NCI-H345 (cell line): ENCODE data around the gene PTPN20.
"Not testable (repeated sequence)": the region's sequence is repeated elsewhere in the genome, so short reads cannot be mapped to it uniquely, and the experiment has no call there.

Experiments
- DNase-seq: peaks from one replicate; lab custom pipeline; 2025; lab: John Stamatoyannopoulos, UW

The PTPN20 gene

DNA sequence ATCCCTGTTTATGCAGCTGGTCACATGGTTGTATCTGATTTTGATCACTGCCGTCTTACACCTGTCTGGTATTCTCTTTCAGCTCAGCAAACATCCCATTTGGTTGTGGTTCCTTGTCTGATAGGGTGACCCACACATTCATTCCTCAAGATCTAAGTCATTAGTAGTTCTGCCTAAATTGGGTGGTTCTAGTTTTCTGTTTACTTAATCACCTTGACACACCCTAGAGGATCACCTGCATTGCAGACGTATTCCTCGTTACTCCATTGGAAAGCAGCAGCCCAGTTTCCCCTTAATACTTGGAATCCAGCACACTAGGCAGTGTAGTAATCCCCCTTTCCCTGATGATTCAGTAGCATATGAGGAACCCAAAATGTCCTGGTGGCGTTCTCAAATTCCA lies 41.3 kb downstream of the PTPN20 start:
- DNase-seq: not testable (repeated sequence)

DNA sequence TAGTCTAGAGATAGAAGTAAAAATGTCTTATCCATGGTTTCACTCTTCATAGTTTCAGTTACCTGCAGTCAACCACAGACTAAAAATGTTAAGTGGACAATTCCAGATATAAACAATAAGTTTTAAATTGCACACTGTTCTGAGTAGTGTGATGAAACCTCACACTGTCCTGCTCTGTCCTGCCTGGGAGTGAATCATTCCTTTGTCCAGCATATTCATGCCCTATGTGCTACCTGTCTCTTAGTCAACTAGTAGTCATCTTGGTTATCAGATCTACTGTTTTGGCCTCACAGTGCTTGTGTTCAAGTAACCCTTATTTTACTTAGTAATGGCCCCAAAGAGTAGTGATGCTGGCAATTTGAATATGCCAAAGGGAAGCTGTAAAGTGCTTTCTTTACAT lies 49.5 kb downstream of the PTPN20 start:
- DNase-seq: not testable (repeated sequence)

DNA sequence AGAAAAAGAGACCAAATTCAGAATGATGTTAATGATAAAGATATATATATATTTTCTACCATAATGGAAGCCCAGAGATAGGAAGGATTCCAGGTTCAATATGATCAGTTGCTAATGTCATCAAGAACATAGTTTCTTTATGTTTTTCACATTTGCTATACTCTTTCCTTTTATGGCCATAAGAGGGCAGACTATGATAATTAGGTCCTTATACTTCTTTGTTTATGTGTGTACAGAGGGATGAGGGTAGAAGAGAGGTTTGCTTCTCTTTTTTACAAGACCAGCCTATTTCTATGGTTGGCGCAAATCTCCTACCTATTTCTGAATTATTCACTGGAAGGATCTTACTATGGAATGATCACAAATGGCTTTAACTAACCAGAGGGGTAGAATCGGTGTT lies 52.1 kb downstream of the PTPN20 start:
- not testable (repeated sequence) for DNase-seq

DNA sequence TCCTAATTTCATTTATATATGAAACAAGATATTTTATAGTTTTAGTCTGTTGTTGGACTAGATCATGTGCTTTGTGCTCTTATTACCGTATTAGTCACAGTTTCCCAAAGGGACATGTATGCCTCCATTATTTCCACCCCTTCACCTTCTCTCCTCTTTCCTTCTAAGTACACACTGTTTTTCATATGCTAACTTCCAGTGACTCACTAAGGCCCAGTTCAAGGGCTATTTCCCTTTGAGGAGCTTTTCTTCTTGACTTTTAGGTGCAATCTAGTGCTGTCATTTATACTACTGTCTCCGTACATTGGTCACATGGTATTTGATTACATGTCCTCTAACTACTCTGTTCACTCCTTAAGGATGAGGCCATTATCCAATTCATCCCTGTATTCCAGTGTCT lies 55.8 kb downstream of the PTPN20 start:
- DNase-seq: not testable (repeated sequence)

DNA sequence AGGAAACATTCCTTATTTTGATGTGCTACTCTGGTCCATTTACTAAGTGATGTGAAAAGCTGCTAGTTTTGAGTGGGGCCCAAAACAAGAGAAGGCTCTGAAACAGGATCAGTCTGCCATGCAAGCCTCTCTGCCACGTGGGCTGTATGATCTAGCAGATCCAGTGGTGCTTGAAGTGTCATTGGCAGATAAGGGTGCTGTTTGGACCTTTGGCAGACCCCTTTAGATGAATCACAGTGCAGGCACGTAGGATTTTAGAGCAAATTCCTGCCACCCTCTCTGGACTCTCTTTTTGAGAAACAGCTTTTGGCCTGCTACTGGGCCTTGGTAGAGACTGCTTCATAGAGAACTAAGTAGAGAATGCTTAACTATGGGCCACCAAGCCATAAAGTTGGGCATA lies 69.0 kb downstream of the PTPN20 start:
- DNase-seq: not testable (repeated sequence)

DNA sequence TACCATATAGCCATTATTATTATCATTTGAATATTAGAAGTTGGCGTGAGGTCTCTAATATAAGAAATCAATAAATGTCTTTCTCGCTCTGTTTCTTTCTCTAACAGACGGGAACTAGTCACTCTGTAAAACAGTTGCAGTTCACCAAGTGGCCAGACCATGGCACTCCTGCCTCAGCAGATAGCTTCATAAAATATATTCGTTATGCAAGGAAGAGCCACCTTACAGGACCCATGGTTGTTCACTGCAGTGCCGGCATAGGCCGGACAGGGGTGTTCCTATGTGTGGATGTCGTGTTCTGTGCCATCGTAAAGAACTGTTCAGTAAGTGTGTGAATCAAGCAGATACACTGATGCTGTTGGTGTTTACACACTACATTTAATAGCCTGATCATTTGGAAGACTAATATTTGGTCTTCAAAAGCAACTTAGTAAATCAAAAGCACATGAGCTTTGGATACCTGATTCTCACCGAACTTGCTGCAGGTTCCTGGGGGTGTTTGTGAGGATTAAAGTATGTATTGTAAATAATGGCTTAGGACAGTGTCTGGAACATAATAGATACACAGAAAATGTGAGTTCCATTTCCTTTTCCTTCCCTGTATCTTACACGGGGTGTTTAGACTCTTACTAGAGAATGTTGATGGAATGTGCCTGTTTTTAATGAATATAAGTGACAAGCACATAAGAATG lies 76.2 kb downstream of the PTPN20 start:
- not testable (repeated sequence) for DNase-seq

DNA sequence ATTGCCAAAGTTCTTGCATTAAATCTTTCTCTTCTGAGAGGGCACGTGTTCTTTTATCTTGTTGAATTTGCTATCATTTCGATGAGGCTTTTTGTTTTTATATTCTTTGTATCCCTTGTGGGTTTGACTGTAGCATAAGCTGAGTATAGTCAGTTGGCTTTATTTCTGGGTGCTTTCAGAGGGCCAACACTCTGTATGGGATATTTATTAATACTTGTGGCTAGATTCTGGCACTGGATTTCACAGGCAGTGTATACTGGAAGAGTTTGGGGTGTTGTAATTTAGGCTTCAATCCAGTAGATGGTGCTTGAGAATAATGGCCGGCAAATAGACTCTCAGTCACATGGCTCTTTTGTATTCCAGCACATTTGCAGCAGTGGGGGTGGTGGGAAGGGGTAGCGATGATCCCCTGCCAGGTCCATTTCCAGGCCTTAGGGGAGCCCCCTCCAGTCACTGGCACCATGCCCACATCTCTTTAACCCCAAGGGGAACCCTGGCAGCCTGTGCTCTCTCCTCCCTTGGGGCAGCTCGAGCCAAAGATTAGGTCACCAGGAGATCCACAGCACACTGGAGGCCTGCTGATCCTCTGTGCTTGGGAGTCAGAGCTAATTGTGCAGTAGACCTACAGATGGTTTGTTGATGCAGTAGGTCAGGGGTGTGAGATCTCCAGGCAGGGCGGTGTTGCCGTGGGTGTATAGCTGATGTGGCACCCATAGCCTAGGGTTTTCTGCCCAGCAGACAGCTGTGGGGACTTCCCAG lies 81.8 kb downstream of the PTPN20 start:
- no peak for DNase-seq

DNA sequence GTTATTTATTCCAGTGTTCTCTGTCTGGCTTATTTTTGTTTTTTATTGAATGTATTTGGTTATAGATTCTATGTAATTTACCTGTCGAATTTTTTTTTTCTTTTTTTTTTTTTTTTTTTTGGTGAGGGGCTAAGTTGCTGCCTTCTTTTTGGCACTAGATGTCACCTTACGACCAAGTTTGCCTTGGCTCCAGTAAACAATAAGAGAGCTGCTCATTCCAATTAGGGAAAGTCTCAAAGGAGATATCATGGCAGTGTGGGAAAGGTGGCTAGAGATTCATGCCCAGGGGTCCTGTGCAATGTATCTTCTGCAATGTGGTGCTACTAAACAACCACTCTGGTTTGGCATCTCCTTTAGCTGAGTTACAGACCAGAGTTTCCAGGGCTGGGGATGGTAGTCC lies 84.0 kb downstream of the PTPN20 start:
- no peak for DNase-seq

DNA sequence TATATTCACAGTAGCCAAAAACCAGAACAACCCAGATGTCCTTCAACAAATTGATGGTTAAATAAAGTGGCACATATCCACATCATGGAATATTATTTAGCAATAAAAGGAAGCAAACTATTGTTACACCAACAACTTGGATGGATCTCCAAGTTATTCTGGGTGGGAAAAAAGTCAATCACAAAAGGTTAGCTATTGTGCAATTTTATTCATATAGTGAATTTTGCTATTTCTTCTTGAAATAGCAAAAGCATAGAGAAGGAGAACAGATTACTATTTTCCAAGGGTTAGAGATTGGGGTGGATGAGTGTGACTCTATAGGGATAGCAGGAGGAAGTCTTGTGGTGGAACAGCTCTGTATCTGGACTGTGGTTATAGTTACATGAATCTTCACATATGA lies 87.0 kb downstream of the PTPN20 start:
- DNase-seq: no peak

DNA sequence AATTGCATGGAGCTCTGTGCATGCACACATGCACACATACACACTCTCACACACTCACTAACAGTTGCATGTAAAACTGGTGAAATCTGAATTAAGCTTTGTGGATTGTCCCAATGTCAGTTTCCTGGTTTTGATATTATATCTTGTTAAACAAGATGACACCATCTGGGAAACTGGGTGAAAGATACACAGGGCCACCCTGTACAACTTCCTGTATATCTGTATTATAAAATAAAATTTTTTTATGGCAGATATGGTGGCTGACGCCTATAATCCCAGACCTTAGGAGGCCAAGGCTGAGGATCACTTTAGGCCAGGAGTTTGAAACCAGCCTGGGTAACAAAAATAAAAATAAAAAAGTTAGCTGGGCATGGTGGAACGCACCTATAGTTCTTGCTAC lies 87.4 kb downstream of the PTPN20 start:
- no peak for DNase-seq

DNA sequence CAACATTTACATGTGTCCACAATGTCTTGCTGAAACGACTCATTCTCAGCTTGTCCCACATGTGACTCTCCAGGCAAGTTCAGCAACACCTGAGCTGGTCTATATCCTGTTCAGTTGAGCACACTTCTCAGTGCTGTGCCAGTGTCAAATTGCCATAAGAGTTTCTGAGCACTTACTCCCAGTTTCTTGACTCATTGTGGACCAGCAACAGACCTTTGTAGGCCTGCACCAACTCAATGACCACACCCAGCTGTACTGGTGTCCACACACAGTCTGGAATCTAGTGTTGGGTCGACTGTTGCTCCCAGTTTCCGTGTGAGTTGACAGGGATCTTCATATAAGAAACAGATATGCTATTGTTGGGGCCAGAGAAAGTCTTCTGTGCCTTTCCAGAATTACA lies 88.0 kb downstream of the PTPN20 start:
- DNase-seq: no peak

DNA sequence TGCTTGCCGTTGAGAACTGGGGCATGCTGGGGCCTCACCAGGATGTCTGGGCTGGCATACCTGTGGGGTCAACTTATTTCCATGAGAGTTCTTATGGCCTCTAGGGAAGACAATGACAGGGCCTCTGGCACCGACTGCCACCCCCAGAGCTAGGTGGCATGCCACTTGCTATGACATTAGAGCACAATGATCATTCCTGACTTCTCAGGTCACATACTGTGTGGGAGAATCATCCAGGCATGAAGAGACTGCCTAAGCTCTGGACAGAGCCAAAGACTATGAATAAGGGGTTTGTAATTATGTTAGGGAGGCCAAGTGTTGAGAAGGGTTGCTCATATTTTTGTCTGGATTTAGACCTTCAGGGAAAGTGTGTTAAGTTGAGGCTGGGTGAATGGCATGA lies 97.5 kb downstream of the PTPN20 start:
- DNase-seq: no peak

DNA sequence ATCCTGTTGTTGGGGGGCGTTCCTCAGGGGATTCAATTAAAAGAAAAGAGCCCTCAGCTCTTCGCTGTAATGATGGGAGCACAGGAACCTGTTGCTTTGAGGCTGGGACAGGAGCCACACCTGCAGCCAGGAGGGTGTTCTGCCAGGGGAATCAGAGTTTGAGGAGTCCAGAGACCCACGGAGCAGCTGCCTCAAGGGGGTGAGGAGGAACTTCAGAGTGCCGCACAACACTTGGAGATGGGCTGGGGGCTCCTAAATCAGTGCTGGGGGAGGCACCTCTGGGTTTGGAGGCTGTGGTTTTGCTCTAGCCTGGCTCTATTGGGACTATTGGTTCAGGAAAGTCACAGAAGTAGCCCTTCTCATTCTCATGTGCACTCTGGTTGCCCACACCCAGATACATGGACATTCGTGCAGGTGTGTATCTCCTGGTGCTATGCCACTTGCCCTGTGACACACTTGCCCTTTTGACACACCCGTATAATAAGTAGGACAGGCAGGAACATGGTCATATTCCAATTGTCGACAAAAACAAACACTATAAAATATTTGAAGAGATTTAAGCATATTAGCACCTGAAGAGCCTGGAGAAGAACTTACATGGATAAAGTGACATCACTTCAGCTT lies 98.1 kb downstream of the PTPN20 start:
- no peak for DNase-seq

DNA sequence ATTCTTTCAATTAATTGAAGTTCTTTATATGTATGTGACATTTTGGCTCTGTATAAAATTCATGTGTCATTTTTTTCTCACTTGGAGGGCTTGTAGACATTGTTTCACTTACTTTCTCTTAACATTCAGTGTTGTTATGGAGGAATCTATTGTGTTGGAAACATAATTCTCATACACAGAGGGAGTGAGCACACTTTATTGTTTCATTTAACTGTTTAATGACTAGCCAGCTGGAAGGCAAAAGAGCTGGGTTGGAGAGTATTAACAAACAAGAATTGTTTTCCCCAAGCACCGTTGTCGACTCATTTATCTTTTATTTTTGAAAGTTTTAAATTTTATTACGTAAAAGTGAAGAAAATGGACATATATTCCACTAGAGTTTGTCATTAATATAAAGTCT lies 98.8 kb downstream of the PTPN20 start:
- no peak for DNase-seq

DNA sequence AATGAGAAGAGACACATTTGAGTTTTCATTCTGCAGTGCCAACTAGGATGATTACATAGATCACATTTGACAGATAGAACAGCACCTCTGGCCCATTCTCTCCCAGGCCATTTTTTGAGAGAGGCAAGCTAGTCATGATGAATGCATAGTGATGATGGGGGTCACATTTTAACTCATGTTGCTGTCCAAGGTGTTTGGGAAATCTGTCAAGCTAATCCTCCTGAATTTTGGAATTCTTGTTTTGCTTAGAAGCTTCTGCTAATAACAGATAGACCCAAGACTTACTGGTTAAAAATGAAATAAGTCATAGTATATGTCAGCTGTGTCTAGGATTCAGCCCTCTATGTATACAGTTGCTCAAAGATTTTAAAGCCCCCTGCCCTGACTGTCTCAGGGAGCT lies 101.0 kb downstream of the PTPN20 start:
- no peak for DNase-seq

DNA sequence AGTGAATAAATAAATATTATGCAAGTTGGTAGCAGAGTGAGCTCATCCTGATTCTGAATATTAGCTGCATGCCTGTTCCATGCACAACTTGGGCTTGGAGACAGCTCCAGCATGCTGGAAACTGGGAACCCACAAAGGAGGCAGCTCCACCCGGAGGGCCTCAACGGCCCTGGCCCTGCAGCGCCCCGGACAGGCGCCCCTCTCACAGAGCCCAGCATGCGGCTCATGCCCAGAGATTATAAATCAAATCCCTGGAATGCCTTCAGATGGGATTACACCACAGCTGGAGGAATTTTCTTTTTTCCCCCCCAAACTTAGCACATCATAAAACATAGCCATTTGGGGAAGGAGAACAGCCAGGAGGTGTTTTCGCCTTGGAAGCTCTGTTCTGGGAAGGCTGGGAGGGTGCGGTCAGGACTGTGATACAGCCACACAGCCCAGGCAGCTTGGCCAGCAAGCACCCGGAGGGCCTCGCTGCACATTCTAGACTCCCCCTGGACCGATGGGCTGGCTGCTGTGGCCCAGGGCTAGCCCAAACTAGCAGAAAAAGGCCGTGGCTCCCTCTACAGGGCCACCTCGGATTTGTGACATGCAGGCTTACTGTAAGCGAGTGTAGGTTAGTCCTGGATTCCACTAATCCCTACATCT lies 102.4 kb downstream of the PTPN20 start:
- DNase-seq: no peak

DNA sequence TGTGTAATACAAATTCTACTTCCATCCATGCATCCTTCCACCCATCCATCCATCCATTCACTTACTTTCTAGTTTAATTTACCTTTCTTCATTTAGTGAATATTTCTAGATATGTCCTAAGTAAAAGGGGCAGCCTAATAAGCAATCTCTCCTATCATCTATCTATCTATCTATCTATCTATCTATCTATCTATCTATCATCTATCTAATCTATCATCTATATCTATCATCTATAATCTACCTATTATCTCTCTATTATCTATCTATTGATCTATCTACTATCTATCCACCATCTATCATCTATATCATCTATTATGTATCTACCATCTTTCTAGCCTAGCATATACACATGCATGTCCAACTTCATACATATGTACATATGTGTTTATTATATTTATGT lies 104.2 kb downstream of the PTPN20 start:
- no peak for DNase-seq

DNA sequence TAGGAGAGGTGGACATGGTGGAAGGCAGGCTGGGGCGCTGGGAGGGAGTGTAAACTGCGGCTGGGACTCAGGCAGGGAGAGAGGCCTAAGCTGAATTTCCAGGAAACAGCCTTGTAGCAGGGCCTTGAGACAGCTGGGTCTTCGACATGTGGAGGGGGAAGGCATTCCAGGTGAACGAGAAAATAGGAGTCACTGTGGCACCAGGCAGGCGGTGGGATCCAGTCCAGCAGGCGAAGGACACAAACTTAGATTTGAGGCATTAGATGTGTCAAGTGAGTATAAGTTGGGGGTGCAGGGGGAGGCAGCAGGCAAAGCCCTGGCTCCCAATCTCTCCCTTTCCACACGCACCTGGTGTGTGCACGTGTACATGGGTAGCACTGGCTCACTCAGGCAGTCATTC lies 105.3 kb downstream of the PTPN20 start:
- no peak for DNase-seq

DNA sequence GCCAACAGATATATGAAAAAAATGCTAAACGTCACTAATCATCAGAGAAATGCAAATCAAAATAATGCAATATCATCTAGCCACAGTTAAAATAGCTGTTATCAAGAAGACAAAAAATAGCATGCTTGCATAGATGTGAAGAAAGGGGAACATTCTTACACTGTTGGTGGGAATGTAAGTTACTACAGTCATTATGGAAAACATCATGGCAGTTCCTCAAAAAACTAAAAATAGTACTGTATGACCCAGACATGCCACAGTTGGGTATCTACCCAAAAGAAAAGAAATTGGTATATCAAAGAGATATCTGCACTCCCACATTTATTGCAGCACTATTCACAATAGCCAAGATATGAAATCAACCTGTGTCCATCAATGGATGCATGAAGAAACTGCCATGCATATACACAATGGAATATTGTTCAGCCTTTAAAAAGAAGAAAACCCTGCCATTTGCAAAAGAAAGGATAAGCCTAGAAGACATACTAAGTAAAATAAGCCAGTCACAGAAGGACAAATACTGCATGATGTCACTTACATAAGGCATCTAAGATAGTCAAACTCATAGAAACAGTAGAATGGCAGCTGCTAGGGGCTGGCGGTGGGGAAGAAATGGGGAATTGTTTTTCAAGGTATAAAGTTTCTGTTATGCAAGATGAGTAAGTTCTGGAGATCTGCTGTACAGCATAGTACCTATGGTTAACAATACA lies 107.0 kb downstream of the PTPN20 start:
- DNase-seq: no peak

DNA sequence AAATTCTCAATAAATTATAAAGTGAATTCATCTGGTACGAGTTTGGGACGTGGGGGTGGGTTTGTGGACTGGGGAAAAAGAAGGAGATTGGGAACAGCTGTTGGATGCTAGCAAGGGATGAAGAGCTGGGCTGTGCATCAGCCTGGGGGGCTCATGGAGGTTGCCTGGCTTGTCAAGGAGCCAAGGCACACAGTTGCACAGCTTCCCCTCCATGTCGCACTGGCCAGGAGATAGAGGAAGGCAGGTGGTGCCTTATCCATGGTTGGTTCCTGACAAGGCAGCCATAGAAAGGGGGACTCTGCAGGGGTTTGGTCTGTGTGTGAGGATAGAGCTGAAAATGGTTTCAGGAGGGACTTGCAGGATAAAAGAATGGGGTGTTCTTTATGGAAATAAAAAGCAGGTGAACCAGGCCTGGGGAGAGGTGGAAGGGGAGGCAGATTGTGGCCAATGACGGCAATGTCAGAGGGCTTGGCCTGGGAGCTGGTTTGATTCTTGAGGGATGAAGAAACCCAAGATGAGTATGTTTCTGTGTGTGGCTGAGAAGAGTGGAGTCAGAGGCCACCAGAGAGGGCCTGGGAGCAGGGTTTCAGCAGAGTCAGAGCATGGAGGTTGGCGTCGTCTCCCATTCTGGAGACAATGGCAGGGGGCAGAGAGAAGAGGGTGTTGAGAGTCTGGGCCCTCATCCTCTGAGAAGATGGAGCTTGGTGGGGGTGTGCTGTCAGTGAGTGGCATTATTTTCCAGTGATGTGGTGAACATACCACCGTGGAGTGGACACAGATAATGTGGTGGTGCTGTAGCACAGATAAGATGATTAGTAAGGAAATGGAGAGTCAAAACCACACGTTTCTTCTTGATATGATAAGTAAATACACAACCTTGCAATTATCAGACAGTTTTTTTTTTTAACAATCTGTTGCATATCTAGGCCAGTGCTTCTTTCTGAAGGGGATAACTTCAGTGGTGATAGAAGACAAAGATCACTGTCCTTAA lies 108.2 kb downstream of the PTPN20 start:
- DNase-seq: no peak

DNA sequence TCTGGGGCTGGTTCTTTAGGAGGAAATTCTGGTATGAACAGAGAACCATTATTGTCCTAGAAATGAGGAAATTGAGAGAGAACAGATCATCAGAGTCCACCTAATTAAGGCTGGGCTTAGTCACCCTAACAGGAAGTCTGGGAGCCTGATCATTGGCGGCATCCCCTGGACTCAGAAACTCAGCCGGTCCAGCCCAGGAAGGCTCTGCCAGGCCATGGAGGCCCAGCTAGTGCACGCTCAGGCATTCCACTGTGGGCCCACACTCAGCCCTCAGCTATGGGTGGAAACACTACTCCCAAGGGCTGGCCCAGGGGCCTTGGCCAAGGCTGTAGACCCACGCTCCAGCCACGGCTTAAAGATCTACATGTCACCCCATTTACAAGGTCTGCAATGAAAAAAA lies 109.2 kb downstream of the PTPN20 start:
- DNase-seq: no peak
